Kidney (tissue), 14 donors: ENCODE data around the gene CCDC102B. TPM values are rescaled to one million over a fixed set of nuclear protein-coding genes. Genes with fewer than 3 reads are reported as not detected.

Experiments
- DNase-seq, 5 donors: peaks; one replicate each; pipeline ENCODE4 v3.0.0-alpha.2; 2013 to 2020
- FAIRE-seq: peaks from 2 replicates; lab custom pipeline; 2012; peaks lifted over from hg19 to GRCh38; lab: Jason Lieb, UNC
- H3K27ac ChIP-seq, 2 donors: one replicate each; pipeline ENCODE4 v1.7.0; 2013; ENCODE audit warnings: low read depth in 2 of 2, low read length in 2 of 2, inconsistent platforms in 1 of 2
- H3K27me3 ChIP-seq: one replicate; pipeline ENCODE4 v1.7.1; 2013; ENCODE audit warnings: low read length, inconsistent platforms; ENCODE audit not compliant: control insufficient read depth, insufficient read depth
- H3K36me3 ChIP-seq, 3 donors: one replicate each; pipeline versions ENCODE4 v1.7.0 to v1.7.1; 2013; ENCODE audit warnings: low read length in 3 of 3, control low read depth in 1 of 3, inconsistent platforms in 1 of 3; ENCODE audit not compliant: insufficient read depth in 3 of 3, control insufficient read depth in 2 of 3
- H3K4me1 ChIP-seq, 3 donors: one replicate each; pipeline versions ENCODE4 v1.7.0 to v1.7.1; 2013; ENCODE audit warnings: low read length in 3 of 3, inconsistent platforms in 1 of 3, low read depth in 1 of 3; ENCODE audit not compliant: control insufficient read depth in 2 of 3, insufficient read depth in 2 of 3
- H3K4me3 ChIP-seq, 3 donors: one replicate each; pipeline versions ENCODE4 v1.7.0 to v1.8.1; 2013; ENCODE audit warnings: low read length in 3 of 3, control low read depth in 1 of 3, inconsistent platforms in 1 of 3
- H3K9ac ChIP-seq, 3 donors: one replicate each; pipeline versions ENCODE4 v1.7.0 to v1.7.1; 2013; ENCODE audit warnings: low read length in 3 of 3, control low read depth in 1 of 3, inconsistent platforms in 1 of 3
- H3K9me3 ChIP-seq, 3 donors: one replicate each; pipeline versions ENCODE4 v1.7.0 to v1.7.1; 2013; ENCODE audit warnings: low read length in 3 of 3, control low read depth in 1 of 3, inconsistent platforms in 1 of 3; ENCODE audit not compliant: control insufficient read depth in 2 of 3, insufficient read depth in 1 of 3
- intact Hi-C: fragments of 100-400 bp; cut with DNase I; formaldehyde crosslinking; loops from one replicate; pipeline ENCODE4 v1.11.1; 2022
- polyA plus RNA-seq: library from polyadenylated mRNA; stranded (reverse); fragments of 350-450 nt; fragmentation: Illumina TruSeq; extraction: RNeasy Lipid Tissue Mini Kit (QIAGEN cat#74804); gene quantifications from one replicate; pipeline ENCODE4 v1.2.3, GENCODE V29; 2014; ENCODE audit warnings: low read depth, low replicate concordance; ENCODE audit not compliant: insufficient read depth
- total RNA-seq: library from RNA; stranded (reverse); fragmentation: NEBNext Ultra II Directional; extraction: Animal tissue kit (Norgen Biotek cat#: 25700); gene quantifications from one replicate; pipeline ENCODE4 v1.2.1, GENCODE V29; 2021
- TF ChIP-seq, protein P1 (sequence below): IDR thresholded peaks from 3 replicates; pipeline ENCODE4 v1.5.1; 2012; ENCODE audit warnings: mild to moderate bottlenecking, moderate library complexity, borderline replicate concordance; ENCODE audit not compliant: insufficient read depth; ENCODE audit errors: extremely low read depth
- donor health status: control.
- donor health status: control.
- donor health status: control.
- donor health status: control.
- donor health status: control.
- donor health status: DM: yes; HTN: yes; CAD: no.
- donor health status: Normal renal cell carcinoma (clear cell type).

The CCDC102B gene
- total and polyA plus RNA-seq, 2 donors from 2014 or later: 3.6 to 6.8 TPM

DNA sequence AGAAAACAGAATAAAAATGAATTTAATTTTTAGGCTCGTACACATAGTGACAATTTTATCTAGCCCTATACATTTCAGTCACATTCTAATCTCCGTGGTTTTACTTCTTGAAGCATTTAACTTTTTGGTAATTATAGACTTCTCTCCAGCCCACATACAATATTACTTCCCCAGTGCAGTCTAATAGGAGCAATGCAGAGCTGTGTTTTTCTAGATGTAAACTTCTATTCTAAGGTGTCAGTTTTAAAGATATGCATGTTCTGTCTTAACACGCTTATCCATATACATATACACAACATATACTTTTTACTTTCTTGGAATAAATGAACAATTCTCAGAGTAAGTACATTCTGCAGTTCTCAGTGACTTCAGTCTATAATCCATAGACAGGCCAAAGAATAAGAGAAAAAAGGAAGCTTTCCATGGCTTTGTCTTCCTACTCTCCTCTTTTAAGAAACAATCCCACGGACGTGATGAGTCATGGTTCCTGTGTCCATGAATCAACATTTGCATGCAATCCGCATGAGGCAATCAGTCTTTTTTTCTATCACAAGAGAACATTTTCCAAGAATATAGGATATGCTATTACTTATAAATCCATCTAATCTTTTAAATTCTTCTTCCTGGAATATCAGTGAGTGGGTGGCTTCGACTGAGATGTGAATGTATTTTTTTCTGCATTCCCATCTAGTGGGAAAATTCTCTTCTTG, 42.8 kb downstream of the CCDC102B start:
- TF ChIP-seq, protein P1, sequence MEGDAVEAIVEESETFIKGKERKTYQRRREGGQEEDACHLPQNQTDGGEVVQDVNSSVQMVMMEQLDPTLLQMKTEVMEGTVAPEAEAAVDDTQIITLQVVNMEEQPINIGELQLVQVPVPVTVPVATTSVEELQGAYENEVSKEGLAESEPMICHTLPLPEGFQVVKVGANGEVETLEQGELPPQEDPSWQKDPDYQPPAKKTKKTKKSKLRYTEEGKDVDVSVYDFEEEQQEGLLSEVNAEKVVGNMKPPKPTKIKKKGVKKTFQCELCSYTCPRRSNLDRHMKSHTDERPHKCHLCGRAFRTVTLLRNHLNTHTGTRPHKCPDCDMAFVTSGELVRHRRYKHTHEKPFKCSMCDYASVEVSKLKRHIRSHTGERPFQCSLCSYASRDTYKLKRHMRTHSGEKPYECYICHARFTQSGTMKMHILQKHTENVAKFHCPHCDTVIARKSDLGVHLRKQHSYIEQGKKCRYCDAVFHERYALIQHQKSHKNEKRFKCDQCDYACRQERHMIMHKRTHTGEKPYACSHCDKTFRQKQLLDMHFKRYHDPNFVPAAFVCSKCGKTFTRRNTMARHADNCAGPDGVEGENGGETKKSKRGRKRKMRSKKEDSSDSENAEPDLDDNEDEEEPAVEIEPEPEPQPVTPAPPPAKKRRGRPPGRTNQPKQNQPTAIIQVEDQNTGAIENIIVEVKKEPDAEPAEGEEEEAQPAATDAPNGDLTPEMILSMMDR: no peak
- FAIRE-seq: no peak
- H3K27me3 ChIP-seq: no peaks in the 10 kb centered on the region
- no peaks in the 10 kb centered on the region for H3K36me3 ChIP-seq
- intact Hi-C loops: no loop called here
- H3K27ac ChIP-seq: no peak overlapping the region
- no peaks in the 10 kb centered on the region for H3K4me1 ChIP-seq
- no peak overlapping the region for H3K4me3 ChIP-seq
- no peak overlapping the region for H3K9ac ChIP-seq
- DNase-seq: peak in 1 of 5 donors; percentile 8
- H3K9me3 ChIP-seq: no peaks in the 10 kb centered on the region

GRCh38 chr18:68841301-68841700, 43.4 kb downstream of the CCDC102B start:
- no peaks in the 10 kb centered on the region for H3K27me3 ChIP-seq
- no peaks in the 10 kb centered on the region for H3K4me1 ChIP-seq
- FAIRE-seq (no peak), DNase-seq (no peak)
- H3K9ac ChIP-seq: no peak overlapping the region
- H3K9me3 ChIP-seq: no peaks in the 10 kb centered on the region
- no peak overlapping the region for H3K27ac ChIP-seq
- intact Hi-C loops: no loop called here
- H3K4me3 ChIP-seq: no peak overlapping the region
- no peaks in the 10 kb centered on the region for H3K36me3 ChIP-seq
- TF ChIP-seq, protein P1: no peak

DNA sequence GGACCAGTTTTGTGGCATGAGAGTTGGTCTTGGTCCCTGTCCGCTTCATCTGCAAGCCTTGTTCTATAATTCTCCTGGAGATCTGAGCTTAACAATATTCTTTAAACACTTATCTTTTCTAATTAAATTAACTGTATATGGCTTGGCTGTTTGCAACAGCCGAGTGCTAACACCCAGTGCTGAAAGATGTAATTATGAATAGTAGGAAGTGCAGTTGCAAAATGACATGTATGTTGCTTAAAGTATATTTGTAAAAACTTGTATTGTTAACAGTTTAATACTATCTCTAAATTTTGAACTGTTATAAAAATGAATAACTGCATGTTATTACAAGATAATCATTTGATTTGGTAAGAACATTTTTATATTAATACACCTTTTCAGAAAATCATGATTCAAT, 45.1 kb downstream of the CCDC102B start:
- H3K4me3 ChIP-seq: no peak overlapping the region
- DNase-seq (no peak), FAIRE-seq (no peak)
- H3K27ac ChIP-seq: no peak overlapping the region
- H3K36me3 ChIP-seq: no peaks in the 10 kb centered on the region
- intact Hi-C loops: no loop called here
- H3K27me3 ChIP-seq: no peaks in the 10 kb centered on the region
- no peak overlapping the region for H3K9ac ChIP-seq
- H3K4me1 ChIP-seq: no peaks in the 10 kb centered on the region
- TF ChIP-seq, protein P1: no peak
- H3K9me3 ChIP-seq: no peaks in the 10 kb centered on the region
